GM19438 (cell line): ENCODE results near the gene RXRA.

Source experiments
- ATAC-seq: cut with Tn5 transposase; IDR thresholded peaks from one replicate; pipeline ENCODE4 v1.9.1; 2021; ENCODE audit warnings: low read depth; ENCODE audit not compliant: unreplicated experiment

The RXRA gene

GRCh38 chr9:134393582-134394280, 67.5 kb downstream of the RXRA start:
- no peak for ATAC-seq

DNA sequence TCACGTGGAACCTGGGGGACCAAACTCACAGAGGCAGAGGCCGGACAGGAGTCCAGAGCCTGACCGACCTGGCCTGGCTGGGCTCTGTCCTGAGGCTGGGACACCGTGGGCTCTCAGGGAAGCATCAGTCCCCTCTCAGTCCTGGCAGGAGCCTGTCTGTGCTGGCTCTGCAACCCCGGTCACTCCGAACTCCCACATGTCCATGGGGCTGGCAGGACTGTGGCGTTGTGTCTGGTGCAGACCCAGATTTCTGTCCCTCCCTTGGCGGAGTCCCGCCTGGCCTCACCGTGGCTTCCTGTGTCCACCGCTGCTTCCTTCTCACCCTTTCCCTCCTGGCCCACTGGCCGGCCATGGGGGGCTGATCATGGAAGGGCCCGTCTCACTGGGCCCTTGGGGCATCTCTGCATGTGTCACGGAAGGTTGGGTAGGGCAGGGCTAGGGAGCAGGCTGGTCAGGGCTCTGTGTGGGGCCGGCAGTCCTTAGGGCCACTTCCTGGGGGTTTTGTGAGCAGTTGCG, 68.8 kb downstream of the RXRA start:
- ATAC-seq = no peak

- no peak for ATAC-seq
Measured at GRCh38 chr9:134395737-134396257, 69.5 kb downstream of the RXRA start.

- ATAC-seq = peak; percentile 35
Measured at GRCh38 chr9:134396258-134396742, 70.0 kb downstream of the RXRA start.

- no peak for ATAC-seq
Measured at GRCh38 chr9:134396825-134397224, 70.6 kb downstream of the RXRA start.

DNA sequence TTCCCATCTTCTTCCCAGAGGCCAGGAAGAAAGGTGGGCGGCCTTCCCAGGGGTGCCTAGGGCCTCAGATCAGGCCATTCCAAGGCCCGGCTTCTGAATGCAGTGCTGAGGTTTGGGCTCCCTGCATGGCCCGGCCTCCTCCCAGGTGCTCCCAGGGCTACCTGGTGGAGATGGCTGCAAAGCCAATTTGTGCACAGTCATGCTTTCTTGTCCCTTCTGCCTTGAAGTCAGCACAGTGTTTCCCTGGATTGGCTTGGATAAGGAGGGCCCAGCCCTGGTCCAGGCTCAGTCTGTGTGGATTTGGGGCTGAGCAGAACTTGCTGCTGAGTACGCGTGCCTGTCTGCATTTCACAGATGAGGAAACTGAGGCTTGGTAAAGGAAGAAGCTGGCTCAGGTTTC, 72.5 kb downstream of the RXRA start:
- no peak for ATAC-seq

DNA sequence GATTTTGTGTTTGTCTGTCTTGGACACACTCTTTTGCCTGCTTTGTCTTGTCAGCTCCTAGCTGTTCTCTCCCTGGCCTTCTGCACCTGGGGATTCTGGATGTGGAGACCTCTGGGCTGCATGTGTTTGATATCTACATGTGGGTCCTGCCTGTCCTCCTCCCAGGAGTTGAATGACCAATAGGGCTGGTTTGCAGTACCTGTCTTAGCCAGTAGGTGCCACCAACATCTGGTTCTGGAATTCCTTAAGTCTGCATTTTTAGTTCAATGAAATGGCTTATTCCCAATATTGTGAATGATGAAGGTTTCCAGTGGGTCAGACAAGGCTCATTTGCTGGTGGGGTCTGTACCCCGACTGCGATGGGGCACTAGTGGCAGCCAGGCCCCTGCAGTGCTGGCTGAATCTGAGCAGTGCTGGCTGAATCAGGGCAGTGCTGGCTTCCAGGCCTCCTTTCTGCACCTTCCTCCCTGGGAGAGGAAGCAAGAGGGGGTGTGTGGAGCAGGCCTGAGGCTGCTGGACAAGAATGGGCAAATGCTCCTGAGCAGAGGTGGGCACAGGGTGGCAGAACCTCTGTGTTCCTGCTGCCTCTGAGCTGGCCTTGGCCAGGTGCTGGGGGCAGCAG, 73.3 kb downstream of the RXRA start:
- ATAC-seq = no peak

DNA sequence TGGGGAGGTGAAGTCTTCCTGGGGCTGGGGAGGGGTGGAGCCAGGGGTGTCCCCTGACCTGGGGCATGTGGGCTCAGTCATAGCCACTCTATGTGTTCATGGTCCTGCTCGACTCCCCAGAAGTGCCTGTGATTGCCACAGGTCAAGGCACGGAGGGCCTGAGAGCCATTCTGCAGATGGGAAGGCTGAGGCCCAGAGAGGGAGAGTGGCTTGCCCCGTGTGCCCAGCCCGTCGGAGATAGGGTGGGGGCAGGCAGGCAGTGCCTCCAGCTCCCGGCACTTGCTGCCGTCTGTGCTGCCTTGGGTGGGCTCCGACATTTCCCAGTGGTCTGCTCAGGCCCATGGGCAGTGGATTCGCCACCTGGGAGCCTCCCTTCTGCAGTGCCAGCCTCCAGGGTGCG, 74.0 kb downstream of the RXRA start:
- no peak for ATAC-seq

DNA sequence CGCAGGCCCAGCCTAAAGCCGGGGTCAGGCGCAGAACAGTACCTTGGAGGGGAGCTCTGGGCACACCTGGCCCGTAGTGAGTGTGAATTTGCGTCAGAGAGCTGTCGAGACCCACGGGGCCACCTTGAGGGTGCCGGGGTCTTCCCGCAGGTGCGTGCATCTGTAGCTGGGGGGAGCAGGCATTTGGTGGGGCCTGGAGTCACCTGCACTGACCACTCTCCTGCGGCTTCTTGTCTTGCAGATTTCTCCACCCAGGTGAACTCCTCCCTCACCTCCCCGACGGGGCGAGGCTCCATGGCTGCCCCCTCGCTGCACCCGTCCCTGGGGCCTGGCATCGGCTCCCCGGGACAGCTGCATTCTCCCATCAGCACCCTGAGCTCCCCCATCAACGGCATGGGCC, 75.1 kb downstream of the RXRA start:
- no peak for ATAC-seq

DNA sequence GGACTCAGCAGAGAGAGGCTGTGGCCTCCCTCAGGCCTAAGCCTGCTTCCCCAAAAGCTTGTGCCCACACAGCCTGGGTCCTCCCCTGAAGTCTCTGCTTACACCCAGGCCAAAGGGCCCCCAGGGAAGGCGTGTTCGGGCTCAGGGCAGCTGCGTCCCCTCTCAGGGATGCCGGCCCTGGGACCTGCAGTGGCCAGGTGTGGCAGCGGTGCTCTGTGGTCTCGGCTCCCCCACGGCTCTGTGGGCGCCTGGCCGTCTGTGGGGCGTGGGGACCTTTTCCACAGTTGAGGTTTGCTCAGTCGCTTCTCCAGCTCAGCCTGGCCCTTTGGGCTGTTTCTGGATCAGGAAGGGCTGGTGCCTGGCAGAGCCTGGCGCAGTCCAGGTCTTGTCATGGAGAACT, 75.9 kb downstream of the RXRA start:
- ATAC-seq = no peak

- no peak for ATAC-seq
Measured at GRCh38 chr9:134403292-134403681, 77.0 kb downstream of the RXRA start.

DNA sequence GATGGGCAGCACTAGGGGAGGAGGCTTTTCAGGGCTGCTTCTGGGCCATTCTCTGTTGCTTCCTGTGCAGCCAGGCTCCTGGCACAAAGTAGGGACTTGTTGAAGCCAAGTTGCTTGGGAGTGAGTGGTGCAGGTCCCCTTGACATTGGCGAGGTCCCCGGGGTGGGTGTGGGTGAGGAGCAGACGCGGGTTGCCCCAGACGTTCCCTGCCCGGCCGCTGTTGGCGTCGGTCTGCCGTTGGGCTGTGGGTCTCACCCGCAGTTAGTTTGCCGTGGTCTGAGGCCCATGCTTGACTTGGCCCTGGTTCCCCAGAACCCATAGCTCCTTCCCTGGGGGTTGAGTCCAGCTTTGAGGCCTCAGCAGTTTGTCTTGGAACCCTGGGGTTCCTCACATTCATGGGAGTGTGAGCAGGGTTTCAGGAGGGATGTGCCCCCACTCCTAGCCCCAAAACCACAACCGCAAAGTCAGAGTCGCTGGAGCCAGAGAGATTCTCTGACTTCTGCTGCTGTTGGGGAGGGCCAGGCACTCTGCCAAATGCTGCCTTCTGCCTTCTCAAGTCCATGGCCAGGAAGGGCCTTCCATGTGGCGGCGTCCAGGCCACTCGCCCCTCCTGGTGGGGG, 77.5 kb downstream of the RXRA start:
- no peak for ATAC-seq

GRCh38 chr9:134404376-134405358, 78.4 kb downstream of the RXRA start:
- ATAC-seq = no peak

GRCh38 chr9:134405527-134405926, 79.3 kb downstream of the RXRA start:
- ATAC-seq = no peak

DNA sequence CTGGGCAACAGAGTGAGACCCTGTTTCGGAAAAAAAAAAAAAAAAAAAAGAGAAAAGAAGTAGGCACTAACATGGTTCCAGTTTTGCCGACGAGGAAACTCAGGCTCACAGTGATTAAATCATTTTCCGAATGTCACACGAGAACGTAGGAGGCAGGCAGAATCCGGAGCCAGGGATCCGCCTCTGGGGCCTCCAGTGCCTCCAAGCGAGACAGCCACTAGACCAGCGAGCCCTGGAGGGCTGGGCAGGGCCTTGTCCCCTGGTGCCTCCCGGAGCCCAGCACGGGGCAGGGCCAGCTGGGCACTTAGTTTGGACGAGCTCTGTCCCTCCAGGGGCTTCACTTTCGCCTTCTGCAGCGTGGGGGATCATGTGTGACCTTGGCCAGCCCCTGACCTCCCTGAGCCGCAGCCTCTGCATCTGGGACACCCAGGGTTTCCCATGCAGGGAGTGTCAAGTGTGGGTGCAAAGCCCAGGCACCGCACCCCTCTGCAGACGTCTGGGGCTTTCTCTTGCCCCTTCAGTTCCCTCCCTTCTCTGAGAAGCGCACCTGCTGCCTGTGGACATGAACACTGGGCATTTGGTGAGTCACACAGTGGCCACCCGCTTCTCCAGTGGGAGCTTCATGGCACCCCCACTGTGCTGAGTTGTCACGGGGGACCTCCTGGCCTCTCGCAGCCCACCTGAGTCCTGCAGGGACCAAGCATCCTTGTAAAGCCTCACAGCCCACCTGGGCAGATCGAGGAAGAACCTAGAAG, 80.3 kb downstream of the RXRA start:
- ATAC-seq = no peak

DNA sequence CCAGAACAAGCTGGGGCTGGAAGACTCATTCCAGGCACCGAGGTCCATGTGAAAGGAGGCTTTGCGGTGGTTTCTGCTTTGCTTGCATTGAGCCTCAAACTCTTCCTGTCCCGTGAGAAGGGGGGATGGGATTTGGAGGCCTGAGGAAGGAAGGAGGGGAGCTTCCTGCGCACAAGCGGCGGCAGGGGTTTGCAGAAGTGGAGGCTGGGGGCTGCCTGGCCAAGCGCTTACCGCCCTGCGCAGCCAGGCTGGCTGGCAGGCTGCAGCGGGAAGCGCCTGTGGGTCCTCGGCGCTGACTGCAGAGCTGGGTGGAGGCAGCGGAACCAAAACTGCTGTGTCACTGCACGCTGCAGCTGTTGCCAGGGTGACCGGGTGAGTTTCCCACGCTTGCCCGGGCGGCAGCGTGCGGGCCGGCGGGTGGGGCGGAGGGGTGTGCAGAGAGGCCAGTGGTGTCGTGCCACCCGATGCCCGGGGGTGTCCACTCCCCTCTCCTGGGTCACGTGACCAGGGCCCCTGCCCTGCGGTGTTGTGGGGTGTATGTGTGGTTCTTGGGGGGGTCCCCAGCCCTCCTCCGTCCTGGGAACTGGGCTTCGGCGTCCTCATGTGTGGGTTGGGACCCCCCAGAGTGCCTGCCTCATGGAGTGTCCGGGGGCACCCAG, 81.0 kb downstream of the RXRA start:
- peak; percentile 64 for ATAC-seq

GRCh38 chr9:134408389-134408788, 82.1 kb downstream of the RXRA start:
- ATAC-seq = no peak

DNA sequence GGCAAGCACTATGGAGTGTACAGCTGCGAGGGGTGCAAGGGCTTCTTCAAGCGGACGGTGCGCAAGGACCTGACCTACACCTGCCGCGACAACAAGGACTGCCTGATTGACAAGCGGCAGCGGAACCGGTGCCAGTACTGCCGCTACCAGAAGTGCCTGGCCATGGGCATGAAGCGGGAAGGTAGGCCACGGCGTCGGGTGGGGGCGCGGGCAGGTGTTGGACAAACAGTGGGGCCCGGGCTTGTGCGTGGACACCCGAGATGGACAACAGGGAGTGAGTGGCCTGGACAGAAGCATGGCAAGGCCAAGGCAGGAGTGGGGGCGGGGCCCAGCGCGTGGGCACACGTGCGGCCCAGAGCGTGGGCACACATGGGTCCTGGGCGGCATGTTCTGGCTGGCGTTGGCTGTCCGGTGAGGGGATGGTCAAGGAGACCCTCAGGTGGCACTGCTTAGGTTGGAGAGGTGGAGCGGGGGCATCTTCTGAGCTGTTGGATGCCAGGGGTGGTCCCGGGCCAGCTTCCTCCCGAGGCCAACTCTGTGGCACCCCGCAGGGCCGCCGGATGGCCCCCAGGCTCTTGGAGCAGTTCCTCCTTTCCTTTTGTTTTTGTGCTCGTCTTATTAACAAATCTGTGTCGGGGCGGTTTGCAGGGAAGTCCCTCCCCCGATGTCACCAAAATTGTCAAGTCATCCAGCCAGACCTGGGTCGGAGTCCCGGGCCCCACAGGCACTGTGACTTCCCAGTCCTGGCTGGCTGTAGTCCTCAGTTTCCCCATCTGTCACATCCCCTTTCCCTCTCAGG, 82.9 kb downstream of the RXRA start:
- ATAC-seq = no peak
